Mucosa of descending colon (tissue), 3 donors: ENCODE data around the gene AMZ1. TPM values are rescaled to one million over a fixed set of nuclear protein-coding genes. Genes with fewer than 3 reads are reported as not detected.

Experiments
- ATAC-seq: fragments of 200-7000 bp; cut with Tn5 transposase; one replicate; pipeline ENCODE4 v1.9.1; 2020; ENCODE audit warnings: mild to moderate bottlenecking, moderate library complexity
- DNase-seq, 3 donors: peaks; one replicate each; pipeline ENCODE4 v3.0.0-alpha.2; 2020
- H3K36me3 ChIP-seq: fragments of 200-600 bp; one replicate; pipeline ENCODE4 v1.8.0; 2021; ENCODE audit warnings: low read depth, mild to moderate bottlenecking
- H3K4me1 ChIP-seq: fragments of 200-600 bp; one replicate; pipeline ENCODE4 v1.8.0; 2021; ENCODE audit warnings: low read depth, mild to moderate bottlenecking
- H3K4me3 ChIP-seq: fragments of 200-600 bp; one replicate; pipeline ENCODE4 v1.8.0; 2021; ENCODE audit warnings: mild to moderate bottlenecking
- H3K9me3 ChIP-seq: fragments of 200-600 bp; one replicate; pipeline ENCODE4 v1.8.0; 2021; ENCODE audit warnings: mild to moderate bottlenecking
- CTCF ChIP-seq: fragments of 200-600 bp; IDR thresholded peaks from one replicate; pipeline ENCODE4 v1.8.0; 2022; ENCODE audit warnings: antibody characterized with exemption, mild to moderate bottlenecking
- intact Hi-C, 2 donors: fragments of 100-400 bp; cut with DNase I in 1 of 2; cut with micrococcal nuclease in 1 of 2; formaldehyde crosslinking; loops; one replicate each; pipeline versions ENCODE4 v1.11.0 to v1.11.1; 2022; cut with DNase I, micrococcal nuclease
- total RNA-seq, 3 donors: library from RNA; stranded (reverse); fragmentation: NEBNext Ultra II Directional in 2 of 3; extraction: Animal tissue kit (Norgen Biotek cat#: 25700) in 2 of 3; gene quantifications; one replicate each; pipeline versions ENCODE4 v1.2.1 to v1.2.4, GENCODE V29; 2021 to 2023
- donor health status: DM: no; HTN: no; CAD: no; lungs with moderate emphysema.
- donor health status: DM: no; HTN: no; CAD: no.
- donor health status: DM: no; HTN: yes; CAD: no.

The AMZ1 gene
- total RNA-seq, 3 donors from 2014 or later = 0.61 to 1.3 TPM; not detected in 1

- Histone ChIP-seq H3K36me3 (no peaks in the 10 kb centered on the region), H3K9me3 (no peaks in the 10 kb centered on the region), H3K4me3 (no peak overlapping the region), H3K4me1 (peaks cover 10% of the 10 kb centered on the region)
- intact Hi-C loops = no loop called here
- ATAC-seq = peak; percentile 13
- no peak for TF ChIP-seq CTCF
- peak in 2 of 3 donors; percentile 32 to 46 for DNase-seq
These were observed 42.6 kb upstream of the AMZ1 start for GRCh38 chr7:2645274-2645868.

- intact Hi-C loops = no loop called here
- DNase-seq (no peak), ATAC-seq (no peak)
- Histone ChIP-seq H3K4me3 (no peak overlapping the region), H3K9me3 (no peaks in the 10 kb centered on the region), H3K36me3 (no peaks in the 10 kb centered on the region), H3K4me1 (peaks cover 3% of the 10 kb centered on the region)
- no peak for TF ChIP-seq CTCF
These were observed 41.7 kb upstream of the AMZ1 start for GRCh38 chr7:2646336-2646679.

GRCh38 chr7:2646680-2647571 lies 41.1 kb upstream of the AMZ1 start:
- DNase-seq = no peak
- intact Hi-C loops = no loop called here
- H3K36me3 ChIP-seq = no peaks in the 10 kb centered on the region

GRCh38 chr7:2647594-2648172 lies 40.3 kb upstream of the AMZ1 start:
- no peak for TF ChIP-seq CTCF
- Histone ChIP-seq H3K4me1 (peaks cover 3% of the 10 kb centered on the region), H3K36me3 (no peaks in the 10 kb centered on the region), H3K9me3 (no peaks in the 10 kb centered on the region), H3K4me3 (no peak overlapping the region)
- intact Hi-C loops = no loop called here
- ATAC-seq (no peak), DNase-seq (no peak)

More at GRCh38 chr7:2646680-2647571, 41.1 kb upstream of the AMZ1 start:
- no peak for ATAC-seq
- Histone ChIP-seq H3K4me3 (no peak overlapping the region), H3K4me1 (peaks cover 3% of the 10 kb centered on the region), H3K9me3 (no peaks in the 10 kb centered on the region)
- no peak for TF ChIP-seq CTCF

GRCh38 chr7:2649139-2649838 lies 38.7 kb upstream of the AMZ1 start:
- no peak for TF ChIP-seq CTCF
- intact Hi-C loops = no loop called here
- ATAC-seq = no peak

More at GRCh38 chr7:2649139-2649838, 38.7 kb upstream of the AMZ1 start:
- Histone ChIP-seq H3K9me3 (no peaks in the 10 kb centered on the region), H3K36me3 (no peaks in the 10 kb centered on the region), H3K4me3 (no peak overlapping the region), H3K4me1 (peaks cover 2% of the 10 kb centered on the region)
- no peak for DNase-seq
